ENCODE results near the gene UBAC2. TPM values are rescaled to one million over a fixed set of nuclear protein-coding genes. Genes with fewer than 3 reads are reported as not detected.

The UBAC2 gene
- total RNA-seq, 1 donor from 2014 or later, result 87.7 TPM

DNA sequence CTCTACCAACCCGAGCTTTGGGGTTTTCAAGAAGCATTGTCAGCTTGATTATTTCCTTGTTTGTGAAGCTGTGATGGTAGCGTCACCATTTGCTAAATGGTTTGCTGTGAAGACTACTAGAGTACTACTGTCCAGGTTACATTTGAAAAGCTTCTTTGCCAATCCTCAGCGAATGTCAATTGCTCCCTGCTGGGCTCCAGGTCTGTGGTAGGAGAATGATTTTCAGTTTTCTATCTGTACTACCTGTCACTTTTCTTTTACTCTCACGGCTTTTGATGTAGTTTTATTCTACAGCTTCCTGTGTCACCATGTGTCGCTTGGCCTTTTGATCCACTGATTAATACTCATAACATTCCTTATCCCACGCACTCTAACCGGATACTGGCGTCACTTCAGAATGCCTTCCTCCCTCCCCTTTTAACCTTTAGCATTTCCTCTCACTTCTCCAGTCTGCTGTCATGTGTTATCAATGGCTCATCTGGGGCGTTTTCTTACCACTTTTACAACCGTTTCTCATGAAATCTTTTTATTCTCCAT, 114.1 kb downstream of the UBAC2 start:
- DNase-seq (ENCODE audit: low spot score), result no peak
- H3K4me1 Mint-ChIP-seq, result peaks cover 25% of the 10 kb centered on the region
- H3K27ac Mint-ChIP-seq, result no peak overlapping the region
- Histone ChIP-seq H3K36me3 (peaks cover 9% of the 10 kb centered on the region), H3F3A (ENCODE audit: low read depth) (no peaks in the 10 kb centered on the region), H3K4me3 (no peak overlapping the region), H3K9me3 (ENCODE audit: low read depth) (no peaks in the 10 kb centered on the region), H3K27me3 (no peaks in the 10 kb centered on the region), H3K9ac (no peak overlapping the region), H4K20me1 (ENCODE audit: low read depth) (no peaks in the 10 kb centered on the region), H2AFZ (replicated peaks) (no peak overlapping the region), H3K4me1 (peaks cover 5% of the 10 kb centered on the region), H3K27ac (no peak overlapping the region), H3K4me2 (no peak overlapping the region), H3K79me2 (ENCODE audit: low read depth) (no peaks in the 10 kb centered on the region)
- no peak overlapping the region for H3K4me3 Mint-ChIP-seq
- TF ChIP-seq EZH2phosphoT487 (IDR thresholded peaks at IDR 0.05), result no peak
- TF ChIP-seq EZH2 (IDR thresholded peaks at IDR 0.05), result no peak
- TF ChIP-seq, protein P1, sequence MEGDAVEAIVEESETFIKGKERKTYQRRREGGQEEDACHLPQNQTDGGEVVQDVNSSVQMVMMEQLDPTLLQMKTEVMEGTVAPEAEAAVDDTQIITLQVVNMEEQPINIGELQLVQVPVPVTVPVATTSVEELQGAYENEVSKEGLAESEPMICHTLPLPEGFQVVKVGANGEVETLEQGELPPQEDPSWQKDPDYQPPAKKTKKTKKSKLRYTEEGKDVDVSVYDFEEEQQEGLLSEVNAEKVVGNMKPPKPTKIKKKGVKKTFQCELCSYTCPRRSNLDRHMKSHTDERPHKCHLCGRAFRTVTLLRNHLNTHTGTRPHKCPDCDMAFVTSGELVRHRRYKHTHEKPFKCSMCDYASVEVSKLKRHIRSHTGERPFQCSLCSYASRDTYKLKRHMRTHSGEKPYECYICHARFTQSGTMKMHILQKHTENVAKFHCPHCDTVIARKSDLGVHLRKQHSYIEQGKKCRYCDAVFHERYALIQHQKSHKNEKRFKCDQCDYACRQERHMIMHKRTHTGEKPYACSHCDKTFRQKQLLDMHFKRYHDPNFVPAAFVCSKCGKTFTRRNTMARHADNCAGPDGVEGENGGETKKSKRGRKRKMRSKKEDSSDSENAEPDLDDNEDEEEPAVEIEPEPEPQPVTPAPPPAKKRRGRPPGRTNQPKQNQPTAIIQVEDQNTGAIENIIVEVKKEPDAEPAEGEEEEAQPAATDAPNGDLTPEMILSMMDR (IDR thresholded peaks at IDR 0.05), result no peak
- peaks cover 15% of the 10 kb centered on the region for H3K9me3 Mint-ChIP-seq
- H3K27me3 Mint-ChIP-seq (ENCODE audit: insufficient read depth, low read depth), result peaks cover 4% of the 10 kb centered on the region
- H3K36me3 Mint-ChIP-seq, result peaks cover 37% of the 10 kb centered on the region

DNA sequence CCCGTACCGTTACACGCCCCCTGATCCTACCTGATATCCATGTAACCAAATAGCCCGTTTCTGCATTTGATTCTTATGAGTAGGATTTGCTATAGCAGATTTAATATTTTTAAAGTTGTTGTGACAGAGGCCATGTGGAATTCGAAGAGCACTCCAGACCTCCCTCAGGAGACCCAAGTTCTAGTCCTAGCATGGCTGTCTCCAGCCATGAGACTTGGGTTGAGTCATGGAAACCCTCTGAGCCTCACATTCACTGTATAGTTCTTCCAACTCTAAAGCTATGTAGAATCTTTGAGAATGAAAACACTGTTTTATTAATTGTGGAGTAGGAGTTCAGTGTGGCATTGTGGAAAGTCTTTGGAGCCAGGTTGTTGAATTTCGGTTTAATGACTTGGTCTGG, 114.5 kb downstream of the UBAC2 start:
- Histone ChIP-seq H3K36me3 (peaks cover 9% of the 10 kb centered on the region), H4K20me1 (ENCODE audit: low read depth) (no peaks in the 10 kb centered on the region), H3F3A (ENCODE audit: low read depth) (no peaks in the 10 kb centered on the region), H3K79me2 (ENCODE audit: low read depth) (no peaks in the 10 kb centered on the region), H3K4me2 (no peak overlapping the region), H2AFZ (replicated peaks) (no peak overlapping the region), H3K9me3 (ENCODE audit: low read depth) (no peaks in the 10 kb centered on the region), H3K4me3 (no peak overlapping the region), H3K9ac (no peak overlapping the region), H3K4me1 (peaks cover 5% of the 10 kb centered on the region), H3K27me3 (no peaks in the 10 kb centered on the region), H3K27ac (no peak overlapping the region)
- no peak overlapping the region for H3K4me3 Mint-ChIP-seq
- H3K36me3 Mint-ChIP-seq, result peaks cover 37% of the 10 kb centered on the region
- H3K4me1 Mint-ChIP-seq, result peaks cover 25% of the 10 kb centered on the region
- H3K9me3 Mint-ChIP-seq, result peaks cover 15% of the 10 kb centered on the region
- peaks cover 4% of the 10 kb centered on the region for H3K27me3 Mint-ChIP-seq (ENCODE audit: insufficient read depth, low read depth)
- DNase-seq (ENCODE audit: low spot score), result no peak
- H3K27ac Mint-ChIP-seq, result no peak overlapping the region
- TF ChIP-seq EZH2phosphoT487 (IDR thresholded peaks at IDR 0.05) (no peak), EZH2 (IDR thresholded peaks at IDR 0.05) (no peak)
- TF ChIP-seq, protein P1 (IDR thresholded peaks at IDR 0.05), result no peak

DNA sequence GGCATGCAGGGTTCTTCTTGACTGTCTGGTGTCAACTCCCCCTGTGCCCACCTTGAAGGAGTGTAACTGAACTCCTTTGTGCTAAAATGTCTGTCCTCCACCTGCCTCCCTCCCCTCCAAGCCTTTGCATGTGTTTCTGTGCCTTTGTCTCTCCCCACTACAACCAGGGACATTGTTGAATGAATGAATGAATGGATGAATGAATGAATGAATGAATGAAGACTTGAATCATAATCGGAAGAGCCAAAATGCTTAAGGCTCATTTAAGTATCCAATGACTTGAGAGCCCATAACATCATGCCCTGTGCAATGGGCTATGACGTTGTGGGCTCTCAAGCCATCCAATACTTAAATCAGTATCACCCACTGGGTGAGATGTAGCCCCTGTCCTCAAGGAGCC, 115.6 kb downstream of the UBAC2 start:
- Mint-ChIP-seq H3K4me1 (peaks cover 19% of the 10 kb centered on the region), H3K36me3 (peaks cover 37% of the 10 kb centered on the region), H3K27ac (no peak overlapping the region), H3K4me3 (no peak overlapping the region), H3K27me3 (ENCODE audit: insufficient read depth, low read depth) (peaks cover 3% of the 10 kb centered on the region), H3K9me3 (peaks cover 15% of the 10 kb centered on the region)
- H3K36me3 ChIP-seq, result peaks cover 9% of the 10 kb centered on the region
- H3K4me1 ChIP-seq, result peaks cover 5% of the 10 kb centered on the region
- no peak overlapping the region for H3K9ac ChIP-seq
- no peak for DNase-seq (ENCODE audit: low spot score)
- no peaks in the 10 kb centered on the region for H4K20me1 ChIP-seq (ENCODE audit: low read depth)
- no peaks in the 10 kb centered on the region for H3F3A ChIP-seq (ENCODE audit: low read depth)
- H3K27me3 ChIP-seq, result no peaks in the 10 kb centered on the region
- H3K4me3 ChIP-seq, result no peak overlapping the region
- TF ChIP-seq, protein P1 (IDR thresholded peaks at IDR 0.05), result no peak
- no peak for TF ChIP-seq EZH2phosphoT487 (IDR thresholded peaks at IDR 0.05)
- TF ChIP-seq EZH2 (IDR thresholded peaks at IDR 0.05), result no peak
- no peak overlapping the region for H3K4me2 ChIP-seq
- no peaks in the 10 kb centered on the region for H3K79me2 ChIP-seq (ENCODE audit: low read depth)
- H3K27ac ChIP-seq, result no peak overlapping the region
- no peak overlapping the region for H2AFZ ChIP-seq (replicated peaks)
- H3K9me3 ChIP-seq (ENCODE audit: low read depth), result no peaks in the 10 kb centered on the region

Data from neural progenitor cell (in vitro differentiated cells).